Measurements from ENCODE around the gene CEMP1. TPM values are rescaled to one million over a fixed set of nuclear protein-coding genes. Genes with fewer than 3 reads are reported as not detected.

The CEMP1 gene
- total RNA-seq, 1 donor from 2014 or later: 0.16 TPM

DNA sequence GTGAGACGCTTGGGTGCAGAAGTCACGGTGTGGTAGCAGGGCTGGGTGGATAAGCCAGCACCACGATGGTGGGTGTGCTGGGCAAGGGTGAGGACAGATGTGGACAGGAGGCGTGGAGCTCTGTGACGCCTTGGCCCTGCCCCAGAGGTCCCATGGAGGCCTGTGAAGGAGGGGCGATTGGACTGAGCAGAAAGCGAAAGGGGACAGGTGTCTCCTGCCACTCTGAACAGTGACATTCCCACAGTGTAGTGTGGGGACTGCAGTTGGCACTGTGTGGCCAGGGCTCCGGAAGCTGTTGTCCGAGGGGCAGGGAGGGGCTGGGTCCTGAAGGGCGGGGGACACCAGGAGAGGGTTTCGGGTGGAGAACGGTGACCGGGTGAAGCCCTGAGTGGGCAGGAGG is 49.0 kb downstream of the CEMP1 start:
- intact Hi-C loops (cut with micrococcal nuclease): no loop called here
- Mint-ChIP-seq H3K9me3 (no peaks in the 10 kb centered on the region), H3K27ac (no peak overlapping the region), H3K27me3 (no peaks in the 10 kb centered on the region), H3K4me1 (peaks cover 18% of the 10 kb centered on the region), H3K36me3 (ENCODE audit: low read depth) (no peaks in the 10 kb centered on the region), H3K4me3 (no peak overlapping the region)
- POLR2A ChIA-PET: interaction anchor here (1.1 kb wide), 1 partner anchor 11 kb away, joined by 6 read pairs; the partner anchor contains the start of gene NTN3
- CTCF ChIA-PET: no interaction called here
- ATAC-seq (ENCODE audit: low read depth) (no peak), DNase-seq (no peak)
- TF ChIP-seq, protein P1, sequence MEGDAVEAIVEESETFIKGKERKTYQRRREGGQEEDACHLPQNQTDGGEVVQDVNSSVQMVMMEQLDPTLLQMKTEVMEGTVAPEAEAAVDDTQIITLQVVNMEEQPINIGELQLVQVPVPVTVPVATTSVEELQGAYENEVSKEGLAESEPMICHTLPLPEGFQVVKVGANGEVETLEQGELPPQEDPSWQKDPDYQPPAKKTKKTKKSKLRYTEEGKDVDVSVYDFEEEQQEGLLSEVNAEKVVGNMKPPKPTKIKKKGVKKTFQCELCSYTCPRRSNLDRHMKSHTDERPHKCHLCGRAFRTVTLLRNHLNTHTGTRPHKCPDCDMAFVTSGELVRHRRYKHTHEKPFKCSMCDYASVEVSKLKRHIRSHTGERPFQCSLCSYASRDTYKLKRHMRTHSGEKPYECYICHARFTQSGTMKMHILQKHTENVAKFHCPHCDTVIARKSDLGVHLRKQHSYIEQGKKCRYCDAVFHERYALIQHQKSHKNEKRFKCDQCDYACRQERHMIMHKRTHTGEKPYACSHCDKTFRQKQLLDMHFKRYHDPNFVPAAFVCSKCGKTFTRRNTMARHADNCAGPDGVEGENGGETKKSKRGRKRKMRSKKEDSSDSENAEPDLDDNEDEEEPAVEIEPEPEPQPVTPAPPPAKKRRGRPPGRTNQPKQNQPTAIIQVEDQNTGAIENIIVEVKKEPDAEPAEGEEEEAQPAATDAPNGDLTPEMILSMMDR (IDR thresholded peaks at IDR 0.05): no peak

DNA sequence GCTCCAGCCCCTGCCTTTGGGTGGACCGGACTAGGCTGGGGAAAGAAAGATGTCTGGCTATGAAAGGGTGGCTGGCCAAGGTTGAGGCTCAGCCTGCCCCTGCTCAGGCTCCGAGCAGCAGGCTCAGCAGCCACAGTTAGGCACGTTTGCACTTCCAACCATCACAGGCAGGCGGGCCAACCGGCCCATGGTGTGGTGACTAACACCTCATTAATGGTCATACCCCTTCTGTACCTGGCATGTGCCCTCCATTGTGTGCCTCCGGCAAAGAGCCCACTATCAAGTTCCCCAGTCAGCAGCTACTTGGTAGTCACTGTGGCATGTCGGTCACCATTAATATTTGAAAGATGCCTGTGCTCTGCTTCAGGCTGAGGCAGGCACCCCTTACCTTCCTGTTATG is 49.5 kb downstream of the CEMP1 start:
- CTCF ChIA-PET: no interaction called here

DNA sequence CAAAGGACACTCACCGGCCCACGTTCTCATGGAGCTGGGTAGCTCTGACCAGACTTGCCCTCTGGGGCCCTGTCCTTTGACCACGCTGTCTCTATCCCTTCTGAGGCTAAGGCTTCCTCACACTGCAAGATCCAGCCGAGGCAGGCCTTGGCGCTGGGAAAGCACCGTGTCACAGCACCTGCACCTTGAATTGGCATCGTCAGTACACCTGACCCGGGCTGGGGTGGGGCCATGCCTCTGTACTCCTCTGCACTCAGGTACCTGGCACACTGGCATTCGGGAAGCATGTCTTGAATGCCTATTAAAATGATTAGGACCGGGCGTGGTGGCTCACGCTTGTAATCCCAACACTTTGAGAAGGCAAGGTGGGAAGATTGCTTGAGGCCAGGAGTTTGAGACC is 50.3 kb downstream of the CEMP1 start:
- no peak for ATAC-seq (ENCODE audit: low read depth)
- POLR2A ChIA-PET: interaction anchor here (0.5 kb wide), 1 partner anchor 42 kb away, joined by 3 read pairs; no protein-coding TSS in a partner anchor
- no peak for DNase-seq
- H3K4me1 Mint-ChIP-seq: peaks cover 8% of the 10 kb centered on the region
- CTCF ChIA-PET: no interaction called here
- H3K36me3 Mint-ChIP-seq (ENCODE audit: low read depth): no peaks in the 10 kb centered on the region
- H3K4me3 Mint-ChIP-seq: no peak overlapping the region
- no peak overlapping the region for H3K27ac Mint-ChIP-seq
- intact Hi-C loops (cut with micrococcal nuclease): no loop called here
- no peaks in the 10 kb centered on the region for H3K27me3 Mint-ChIP-seq
- TF ChIP-seq, protein P1 (IDR thresholded peaks at IDR 0.05): no peak
- no peaks in the 10 kb centered on the region for H3K9me3 Mint-ChIP-seq

More for the DNA sequence above, 49.5 kb downstream of the CEMP1 start:
- H3K4me3 Mint-ChIP-seq: no peak overlapping the region
- TF ChIP-seq, protein P1 (IDR thresholded peaks at IDR 0.05): no peak
- ATAC-seq (ENCODE audit: low read depth) (no peak), DNase-seq (no peak)
- intact Hi-C loops (cut with micrococcal nuclease): no loop called here
- H3K27me3 Mint-ChIP-seq: no peaks in the 10 kb centered on the region
- H3K4me1 Mint-ChIP-seq: peaks cover 13% of the 10 kb centered on the region
- no peaks in the 10 kb centered on the region for H3K36me3 Mint-ChIP-seq (ENCODE audit: low read depth)
- no peak overlapping the region for H3K27ac Mint-ChIP-seq
- no peaks in the 10 kb centered on the region for H3K9me3 Mint-ChIP-seq
- POLR2A ChIA-PET: no interaction called here

Other genes with a start within 250 kb of the CEMP1 start
- 2.4 and 3.1 TPM in 2 replicates for gene ABCA3, start 190.7 kb downstream of the CEMP1 start, total RNA-seq
- gene CCNF, start 102.0 kb downstream of the CEMP1 start, total RNA-seq: 5.3 and 5.5 TPM in 2 replicates
- 3.4 and 4.4 TPM in 2 replicates for gene TEDC2, start 71.3 kb downstream of the CEMP1 start, total RNA-seq
- gene NTN3, start 60.1 kb downstream of the CEMP1 start, total RNA-seq: not detected in 2 replicates
- 9.1 and 12.6 TPM in 2 replicates for gene TBC1D24, start 56.3 kb downstream of the CEMP1 start, total RNA-seq
- gene ATP6V0C, start 17.5 kb downstream of the CEMP1 start, total RNA-seq: 74.9 and 91.4 TPM in 2 replicates
- 65.5 and 90.8 TPM in 2 replicates for gene AMDHD2, start 11.0 kb downstream of the CEMP1 start, total RNA-seq
- gene PDPK1, start 6.6 kb upstream of the CEMP1 start, total RNA-seq: 42.5 and 62.0 TPM in 2 replicates
- 30.3 and 31.4 TPM in 2 replicates for gene KCTD5, start 151.1 kb upstream of the CEMP1 start, total RNA-seq
- 1.5 and 1.8 TPM in 2 replicates for gene PRSS27, start 188.8 kb upstream of the CEMP1 start, total RNA-seq
- gene SRRM2, start 221.2 kb upstream of the CEMP1 start, total RNA-seq: 891 and 963 TPM in 2 replicates
- 172 and 190 TPM in 2 replicates for gene ELOB, start 245.9 kb upstream of the CEMP1 start, total RNA-seq

All from activated B cell treated with CpG ODN at 0.5 μM for 24 hours (primary cell).